Esophagus squamous epithelium (tissue), 4 donors: Measurements from ENCODE around the gene OR1K1.

Experiments used
- POLR2A ChIP-seq, 4 donors: fragments of 450-650 bp; IDR thresholded peaks; one replicate each; pipeline ENCODE4 v1.6.1; 2017; ENCODE audit warnings: antibody characterized with exemption in 4 of 4, mild to moderate bottlenecking in 4 of 4, moderate library complexity in 3 of 4
- TF ChIP-seq, protein P1 (sequence below), 6 experiments: fragments of 450-650 bp in 4 of 6; fragments of 200-600 bp in 2 of 6; sonication (generic) in 2 of 6; IDR thresholded peaks; one replicate each; pipeline ENCODE4 v1.5.1; 2016 to 2019; ENCODE audit warnings: antibody characterized with exemption in 6 of 6, mild to moderate bottlenecking in 4 of 6, moderate library complexity in 4 of 6

DNA sequence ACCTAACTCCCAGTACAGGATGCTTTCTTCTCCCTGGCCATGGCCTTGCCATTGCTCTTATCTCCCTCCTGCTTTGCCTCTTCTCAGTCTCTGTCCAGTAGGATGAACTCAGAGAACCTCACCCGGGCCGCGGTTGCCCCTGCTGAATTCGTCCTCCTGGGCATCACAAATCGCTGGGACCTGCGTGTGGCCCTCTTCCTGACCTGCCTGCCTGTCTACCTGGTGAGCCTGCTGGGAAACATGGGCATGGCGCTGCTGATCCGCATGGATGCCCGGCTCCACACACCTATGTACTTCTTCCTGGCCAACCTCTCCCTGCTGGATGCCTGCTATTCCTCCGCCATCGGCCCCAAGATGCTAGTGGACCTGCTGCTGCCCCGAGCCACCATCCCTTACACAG lies 11.1 kb upstream of the OR1K1 start, which contains the start of gene OR5C1:
- TF ChIP-seq, protein P1, sequence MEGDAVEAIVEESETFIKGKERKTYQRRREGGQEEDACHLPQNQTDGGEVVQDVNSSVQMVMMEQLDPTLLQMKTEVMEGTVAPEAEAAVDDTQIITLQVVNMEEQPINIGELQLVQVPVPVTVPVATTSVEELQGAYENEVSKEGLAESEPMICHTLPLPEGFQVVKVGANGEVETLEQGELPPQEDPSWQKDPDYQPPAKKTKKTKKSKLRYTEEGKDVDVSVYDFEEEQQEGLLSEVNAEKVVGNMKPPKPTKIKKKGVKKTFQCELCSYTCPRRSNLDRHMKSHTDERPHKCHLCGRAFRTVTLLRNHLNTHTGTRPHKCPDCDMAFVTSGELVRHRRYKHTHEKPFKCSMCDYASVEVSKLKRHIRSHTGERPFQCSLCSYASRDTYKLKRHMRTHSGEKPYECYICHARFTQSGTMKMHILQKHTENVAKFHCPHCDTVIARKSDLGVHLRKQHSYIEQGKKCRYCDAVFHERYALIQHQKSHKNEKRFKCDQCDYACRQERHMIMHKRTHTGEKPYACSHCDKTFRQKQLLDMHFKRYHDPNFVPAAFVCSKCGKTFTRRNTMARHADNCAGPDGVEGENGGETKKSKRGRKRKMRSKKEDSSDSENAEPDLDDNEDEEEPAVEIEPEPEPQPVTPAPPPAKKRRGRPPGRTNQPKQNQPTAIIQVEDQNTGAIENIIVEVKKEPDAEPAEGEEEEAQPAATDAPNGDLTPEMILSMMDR (IDR thresholded peaks at IDR 0.05), result no peak
- no peak for TF ChIP-seq POLR2A (IDR thresholded peaks at IDR 0.05)
